Kidney glomerular epithelial cell (primary cell): ENCODE results near the gene DNAH9.

Experiments
- DNase-seq: peaks from one replicate; lab custom pipeline; 2025; lab: John Stamatoyannopoulos, UW

The DNAH9 gene

GRCh38 chr17:11598274-11599221, at the start of gene DNAH9:
Gene DNAH9 (plus strand): TSS chr17:11598470. CDS start chr17:11598499, 29 bp downstream.
- DNase-seq = peak; percentile 89

- DNase-seq = no peak
Observed at GRCh38 chr17:11550431-11550830, 47.8 kb upstream of the DNAH9 start.

GRCh38 chr17:11551442-11551841, 46.8 kb upstream of the DNAH9 start:
- no peak for DNase-seq

- DNase-seq = no peak
Observed at GRCh38 chr17:11553135-11553534, 45.1 kb upstream of the DNAH9 start.

- DNase-seq = no peak
Observed at GRCh38 chr17:11554042-11554441, 44.2 kb upstream of the DNAH9 start.

GRCh38 chr17:11554542-11554941, 43.7 kb upstream of the DNAH9 start:
- DNase-seq = no peak

GRCh38 chr17:11555530-11555929, 42.7 kb upstream of the DNAH9 start:
- DNase-seq = no peak

GRCh38 chr17:11557727-11558452, 40.4 kb upstream of the DNAH9 start:
- DNase-seq = no peak

- DNase-seq = no peak
Observed at GRCh38 chr17:11558681-11559234, 39.5 kb upstream of the DNAH9 start.

- DNase-seq = no peak
Observed at GRCh38 chr17:11559601-11560000, 38.7 kb upstream of the DNAH9 start.

- DNase-seq = no peak
Observed at GRCh38 chr17:11561281-11561680, 37.0 kb upstream of the DNAH9 start.

- no peak for DNase-seq
Observed at GRCh38 chr17:11561702-11562101, 36.6 kb upstream of the DNAH9 start.

GRCh38 chr17:11564589-11565380, 33.5 kb upstream of the DNAH9 start:
- no peak for DNase-seq

- DNase-seq = no peak
Observed at GRCh38 chr17:11565591-11565990, 32.7 kb upstream of the DNAH9 start.

- no peak for DNase-seq
Observed at GRCh38 chr17:11578998-11579397, 19.3 kb upstream of the DNAH9 start.

- DNase-seq = no peak
Observed at GRCh38 chr17:11580677-11581076, 17.6 kb upstream of the DNAH9 start.

- no peak for DNase-seq
Observed at GRCh38 chr17:11582217-11582616, 16.1 kb upstream of the DNAH9 start.

- DNase-seq = no peak
Observed at GRCh38 chr17:11583306-11583992, 14.8 kb upstream of the DNAH9 start.

GRCh38 chr17:11589716-11590115, 8.6 kb upstream of the DNAH9 start:
- no peak for DNase-seq

- no peak for DNase-seq
Observed at GRCh38 chr17:11601661-11602060, 3.4 kb downstream of the DNAH9 start.

- peak; percentile 48 for DNase-seq
Observed at GRCh38 chr17:11608396-11608795, 10.1 kb downstream of the DNAH9 start.
